H9 (cell line): Measurements from ENCODE around the gene TET2. TPM values are rescaled to one million over a fixed set of nuclear protein-coding genes. Genes with fewer than 3 reads are reported as not detected.
A peak's percentile ranks its signal among the peaks of the same experiment; 100 is the strongest.

Source experiments
- DNase-seq: peaks from one replicate; pipeline ENCODE4 v3.0.0-alpha.2; 2017
- H2AFZ ChIP-seq: one replicate; pipeline ENCODE4 v1.6.1; 2013; ENCODE audit warnings: mild to moderate bottlenecking, low read length, control low read depth, moderate library complexity
- H2AK5ac ChIP-seq: 2 replicates; pipeline ENCODE4 v1.6.1; 2013; ENCODE audit warnings: low read length, control low read depth, mixed read lengths; ENCODE audit not compliant: insufficient read length
- H2BK120ac ChIP-seq: one replicate; pipeline ENCODE4 v1.6.1; 2013; ENCODE audit warnings: low read depth, mild to moderate bottlenecking, low read length, control low read depth, inconsistent platforms; ENCODE audit not compliant: poor library complexity, severe bottlenecking
- H2BK12ac ChIP-seq: 2 replicates; pipeline ENCODE4 v1.6.1; 2013; ENCODE audit warnings: low read length, control low read depth, mixed read lengths, low read depth; ENCODE audit not compliant: insufficient read length
- H2BK15ac ChIP-seq: 2 replicates; pipeline ENCODE4 v1.6.1; 2013; ENCODE audit warnings: low read depth, low read length, control low read depth
- H2BK20ac ChIP-seq: one replicate; pipeline ENCODE4 v1.6.1; 2013; ENCODE audit warnings: low read depth, mild to moderate bottlenecking, low read length, control low read depth, inconsistent platforms; ENCODE audit not compliant: poor library complexity, severe bottlenecking
- H2BK5ac ChIP-seq: 2 replicates; pipeline ENCODE4 v1.6.1; 2013; ENCODE audit warnings: low read length, control low read depth, mixed read lengths; ENCODE audit not compliant: insufficient read length
- H3K14ac ChIP-seq: 2 replicates; pipeline ENCODE4 v1.6.1; 2013; ENCODE audit warnings: low read length, control low read depth; ENCODE audit not compliant: insufficient read depth
- H3K18ac ChIP-seq: 2 replicates; pipeline ENCODE4 v1.6.1; 2013; ENCODE audit warnings: low read depth, mild to moderate bottlenecking, mixed read lengths, low read length, control low read depth; ENCODE audit not compliant: insufficient read length
- H3K23ac ChIP-seq: 2 replicates; pipeline ENCODE4 v1.6.1; 2013; ENCODE audit warnings: low read length, control low read depth, mixed read lengths, low read depth; ENCODE audit not compliant: insufficient read length
- H3K23me2 ChIP-seq: 2 replicates; pipeline ENCODE4 v1.6.1; 2013; ENCODE audit warnings: low read depth, mild to moderate bottlenecking, mixed read lengths, low read length, control low read depth; ENCODE audit not compliant: insufficient read length, poor library complexity, severe bottlenecking
- H3K27ac ChIP-seq: 2 replicates; pipeline ENCODE4 v1.5.1; 2013; ENCODE audit warnings: low read length, control low read depth, mixed read lengths, low read depth; ENCODE audit not compliant: insufficient read length
- H3K27me3 ChIP-seq: 2 replicates; pipeline ENCODE4 v1.6.1; 2013; ENCODE audit warnings: low read length, control low read depth, inconsistent platforms; ENCODE audit not compliant: insufficient read depth
- H3K4ac ChIP-seq: 2 replicates; pipeline ENCODE4 v1.6.1; 2013; ENCODE audit warnings: low read depth, mild to moderate bottlenecking, control low read depth, inconsistent platforms, low read length, moderate library complexity
- H3K4me1 ChIP-seq: 2 replicates; pipeline ENCODE4 v1.6.1; 2013; ENCODE audit warnings: low read length, control low read depth, inconsistent platforms; ENCODE audit not compliant: insufficient read depth
- H3K4me2 ChIP-seq: 2 replicates; pipeline ENCODE4 v1.6.1; 2013; ENCODE audit warnings: low read length, control low read depth, mixed read lengths; ENCODE audit not compliant: insufficient read length, insufficient read depth
- H3K56ac ChIP-seq: 2 replicates; pipeline ENCODE4 v1.6.1; 2013; ENCODE audit warnings: low read depth, mild to moderate bottlenecking, mixed read lengths, low read length, control low read depth; ENCODE audit not compliant: insufficient read length
- H3K79me1 ChIP-seq: 2 replicates; pipeline ENCODE4 v1.6.1; 2013; ENCODE audit warnings: low read depth, mild to moderate bottlenecking, moderate library complexity, low read length, control low read depth, inconsistent platforms; ENCODE audit not compliant: insufficient read depth, poor library complexity, severe bottlenecking
- H3K79me2 ChIP-seq: 2 replicates; pipeline ENCODE4 v1.6.1; 2013; ENCODE audit warnings: low read length, control low read depth, inconsistent platforms; ENCODE audit not compliant: insufficient read depth
- H3K9ac ChIP-seq: 2 replicates; pipeline ENCODE4 v1.6.1; 2013; ENCODE audit warnings: low read length, control low read depth, mixed read lengths; ENCODE audit not compliant: insufficient read length; ENCODE audit errors: extremely low read depth
- H3K9me3 ChIP-seq: one replicate; pipeline ENCODE4 v1.6.1; 2013; ENCODE audit warnings: low read depth, low read length, inconsistent platforms; ENCODE audit not compliant: control insufficient read depth
- H3T11ph ChIP-seq: one replicate; pipeline ENCODE4 v1.6.1; 2013; ENCODE audit warnings: mild to moderate bottlenecking, low read length, control low read depth, inconsistent platforms
- H4K20me1 ChIP-seq: one replicate; pipeline ENCODE4 v1.6.1; 2013; ENCODE audit not compliant: control insufficient read depth, insufficient read length, insufficient read depth
- H4K5ac ChIP-seq: 2 replicates; pipeline ENCODE4 v1.6.1; 2013; ENCODE audit warnings: low read depth, mild to moderate bottlenecking, mixed read lengths, low read length, control low read depth; ENCODE audit not compliant: insufficient read length
- H4K8ac ChIP-seq: replicated peaks from 2 replicates; pipeline ENCODE4 v1.6.1; 2013; ENCODE audit warnings: low read length, control low read depth, mixed read lengths, low read depth; ENCODE audit not compliant: insufficient read length
- H4K91ac ChIP-seq: 2 replicates; pipeline ENCODE4 v1.6.1; 2013; ENCODE audit warnings: low read depth, mild to moderate bottlenecking, moderate library complexity, mixed read lengths, low read length, control low read depth; ENCODE audit not compliant: insufficient read length
- H3K27ac Mint-ChIP-seq, 3 experiments: 2 replicates in 2 of 3; 3 replicates in 1 of 3; pipeline ENCODE4 v1.8.0; 2020 to 2021; ENCODE audit warnings: mixed read lengths in 3 of 3, mild to moderate bottlenecking in 1 of 3, moderate library complexity in 1 of 3
- H3K27me3 Mint-ChIP-seq: 2 replicates; pipeline ENCODE4 v1.8.0; 2021; ENCODE audit warnings: low read depth, mild to moderate bottlenecking, moderate library complexity, mixed read lengths
- H3K36me3 Mint-ChIP-seq, 3 experiments: 2 replicates in 2 of 3; 3 replicates in 1 of 3; pipeline ENCODE4 v1.8.0; 2020 to 2021; ENCODE audit warnings: low read depth in 3 of 3, mixed read lengths in 3 of 3; ENCODE audit not compliant: insufficient read depth in 1 of 3
- H3K4me1 Mint-ChIP-seq, 2 experiments: 2 replicates each; pipeline ENCODE4 v1.8.0; 2020; ENCODE audit warnings: mixed read lengths in 2 of 2
- H3K4me3 Mint-ChIP-seq, 2 experiments: 2 replicates in 1 of 2; 3 replicates in 1 of 2; pipeline ENCODE4 v1.8.0; 2020 to 2021; ENCODE audit warnings: mild to moderate bottlenecking in 2 of 2, mixed read lengths in 2 of 2, moderate library complexity in 1 of 2
- H3K9me3 Mint-ChIP-seq, 2 experiments: 2 replicates in 1 of 2; 3 replicates in 1 of 2; pipeline ENCODE4 v1.8.0; 2020; ENCODE audit warnings: mild to moderate bottlenecking in 2 of 2, mixed read lengths in 2 of 2, moderate library complexity in 1 of 2
- WGBS: extraction: QIAGEN DNeasy Blood & Tissue Kit; methylation state at CpG from one replicate; pipeline ENCODE4 v1.1.7; 2013; ENCODE audit warnings: missing lambda C conversion rate, low lambda C conversion rate, mixed read lengths; ENCODE audit not compliant: insufficient read length; ENCODE audit errors: extremely low coverage; 5-methylcytosine and 5-hydroxymethylcytosine counted together
- total RNA-seq: library from RNA; stranded (reverse); gene quantifications from 2 replicates; pipeline ENCODE4 v1.2.1, GENCODE V29; 2021
- TF ChIP-seq, protein P1 (sequence below): fragments of 200-600 bp; sonication (generic); conservative IDR thresholded peaks from 3 replicates; pipeline ENCODE4 v1.8.0; 2021; ENCODE audit warnings: antibody characterized with exemption, mild to moderate bottlenecking

Gene TET2
- total RNA-seq, 1 experiment from 2014 or later = 3.1 TPM

DNA sequence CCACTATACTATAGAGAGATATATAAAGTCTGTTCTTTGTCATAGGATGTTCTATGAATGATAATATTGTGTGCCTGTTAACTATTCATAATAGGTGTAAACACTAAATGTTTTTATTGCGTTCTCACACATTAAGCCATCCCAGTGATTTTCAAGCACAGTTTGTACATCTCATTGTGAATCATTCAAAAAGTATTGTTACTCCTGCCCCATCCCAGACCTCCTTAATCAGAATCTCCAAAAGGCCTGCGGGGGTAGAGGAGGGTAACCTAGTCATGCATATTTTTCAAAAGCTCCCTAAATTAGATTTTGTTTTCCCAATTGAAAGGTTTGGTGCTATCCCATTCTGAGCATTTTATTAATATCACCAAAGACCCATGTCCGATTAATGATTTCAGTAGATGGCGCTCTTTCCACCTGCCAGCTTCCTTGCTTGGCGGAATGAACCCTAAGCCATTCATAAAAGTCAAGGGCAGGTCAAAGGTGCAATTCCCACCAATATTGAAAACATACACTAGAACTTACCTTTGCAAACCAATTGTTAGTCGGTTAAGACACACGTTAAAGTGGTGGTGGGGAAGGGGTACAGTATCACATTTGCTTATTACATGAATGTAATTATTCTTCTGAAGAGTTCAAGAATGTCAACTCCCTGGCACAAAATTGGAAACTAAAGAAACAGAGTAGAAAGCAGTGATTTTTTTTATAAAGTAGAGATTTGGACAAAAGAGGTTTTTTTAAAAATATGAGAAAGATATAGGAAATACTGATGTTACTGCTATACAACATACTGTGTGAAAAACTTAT, 5.8 kb upstream of the TET2 start:
- no peak overlapping the region for H2AK5ac ChIP-seq
- no peak overlapping the region for H3K9ac ChIP-seq
- no peaks in the 10 kb centered on the region for H3K79me1 ChIP-seq
- H3K23ac ChIP-seq = no peak overlapping the region
- H4K20me1 ChIP-seq = no peaks in the 10 kb centered on the region
- Mint-ChIP-seq H3K27me3 (peaks cover 69% of the 10 kb centered on the region), H3K4me1 (peaks cover 6 to 11% of the 10 kb centered on the region in 2 experiments), H3K9me3 (peaks cover 0 to 3% of the 10 kb centered on the region in 2 experiments; a peak in 1 of 5 replicates), H3K27ac (no peak overlapping the region), H3K36me3 (no peaks in the 10 kb centered on the region), H3K4me3 (no peak overlapping the region)
- no peak overlapping the region for H4K91ac ChIP-seq
- no peak overlapping the region for H3T11ph ChIP-seq
- WGBS = no CpG with 5 or more reads among the region's 7 CpGs
- no peak overlapping the region for H3K4ac ChIP-seq
- no peak overlapping the region for H2BK12ac ChIP-seq
- H2BK5ac ChIP-seq = no peak overlapping the region
- no peak overlapping the region for H3K4me2 ChIP-seq
- no peak for DNase-seq
- no peak overlapping the region for H4K8ac ChIP-seq
- TF ChIP-seq, protein P1, sequence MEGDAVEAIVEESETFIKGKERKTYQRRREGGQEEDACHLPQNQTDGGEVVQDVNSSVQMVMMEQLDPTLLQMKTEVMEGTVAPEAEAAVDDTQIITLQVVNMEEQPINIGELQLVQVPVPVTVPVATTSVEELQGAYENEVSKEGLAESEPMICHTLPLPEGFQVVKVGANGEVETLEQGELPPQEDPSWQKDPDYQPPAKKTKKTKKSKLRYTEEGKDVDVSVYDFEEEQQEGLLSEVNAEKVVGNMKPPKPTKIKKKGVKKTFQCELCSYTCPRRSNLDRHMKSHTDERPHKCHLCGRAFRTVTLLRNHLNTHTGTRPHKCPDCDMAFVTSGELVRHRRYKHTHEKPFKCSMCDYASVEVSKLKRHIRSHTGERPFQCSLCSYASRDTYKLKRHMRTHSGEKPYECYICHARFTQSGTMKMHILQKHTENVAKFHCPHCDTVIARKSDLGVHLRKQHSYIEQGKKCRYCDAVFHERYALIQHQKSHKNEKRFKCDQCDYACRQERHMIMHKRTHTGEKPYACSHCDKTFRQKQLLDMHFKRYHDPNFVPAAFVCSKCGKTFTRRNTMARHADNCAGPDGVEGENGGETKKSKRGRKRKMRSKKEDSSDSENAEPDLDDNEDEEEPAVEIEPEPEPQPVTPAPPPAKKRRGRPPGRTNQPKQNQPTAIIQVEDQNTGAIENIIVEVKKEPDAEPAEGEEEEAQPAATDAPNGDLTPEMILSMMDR = peak; percentile 76
- H3K79me2 ChIP-seq = no peaks in the 10 kb centered on the region
- H4K5ac ChIP-seq = no peak overlapping the region
- H3K18ac ChIP-seq = no peak overlapping the region
- no peaks in the 10 kb centered on the region for H3K4me1 ChIP-seq
- no peak overlapping the region for H2BK120ac ChIP-seq
- H3K9me3 ChIP-seq = no peaks in the 10 kb centered on the region
- H2BK20ac ChIP-seq = no peak overlapping the region
- peaks cover 2% of the 10 kb centered on the region for H3K23me2 ChIP-seq
- peaks cover 27% of the 10 kb centered on the region for H3K27me3 ChIP-seq
- no peak overlapping the region for H2BK15ac ChIP-seq
- no peak overlapping the region for H2AFZ ChIP-seq
- no peak overlapping the region for H3K27ac ChIP-seq
- no peak overlapping the region for H3K14ac ChIP-seq
- H3K56ac ChIP-seq = no peak overlapping the region
